GM20000 (cell line): Measurements from ENCODE around the gene VWA1.

ENCODE experiments used
- DNase-seq: peaks from one replicate; pipeline ENCODE4 v3.0.0; 2012; ENCODE audit warnings: low spot score
- TF ChIP-seq, protein P1 (sequence below): IDR thresholded peaks from 2 replicates; pipeline ENCODE4 v1.5.1; 2012; ENCODE audit warnings: mild to moderate bottlenecking, control low read depth; ENCODE audit errors: extremely low read depth, missing control alignments

Gene VWA1

DNA sequence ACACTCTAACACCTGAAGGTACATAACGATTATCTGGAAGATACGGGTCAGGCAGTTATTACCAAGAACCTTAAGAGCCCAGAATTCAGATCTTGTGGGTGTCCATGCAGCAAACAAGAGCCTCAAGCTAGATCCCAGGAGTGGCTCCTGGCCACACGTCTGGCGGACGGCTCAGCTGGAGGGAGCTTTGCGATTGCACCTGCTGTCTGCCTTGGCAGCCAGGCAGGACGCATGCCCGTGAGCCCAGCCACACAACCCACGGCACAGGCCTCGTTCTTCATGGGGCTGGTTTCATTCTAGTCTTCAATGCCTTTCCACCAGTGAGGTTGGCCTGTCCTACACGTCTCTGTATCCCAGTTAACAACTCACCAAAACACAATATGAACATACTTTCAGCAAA lies 42.1 kb upstream of the VWA1 start:
- TF ChIP-seq, protein P1, sequence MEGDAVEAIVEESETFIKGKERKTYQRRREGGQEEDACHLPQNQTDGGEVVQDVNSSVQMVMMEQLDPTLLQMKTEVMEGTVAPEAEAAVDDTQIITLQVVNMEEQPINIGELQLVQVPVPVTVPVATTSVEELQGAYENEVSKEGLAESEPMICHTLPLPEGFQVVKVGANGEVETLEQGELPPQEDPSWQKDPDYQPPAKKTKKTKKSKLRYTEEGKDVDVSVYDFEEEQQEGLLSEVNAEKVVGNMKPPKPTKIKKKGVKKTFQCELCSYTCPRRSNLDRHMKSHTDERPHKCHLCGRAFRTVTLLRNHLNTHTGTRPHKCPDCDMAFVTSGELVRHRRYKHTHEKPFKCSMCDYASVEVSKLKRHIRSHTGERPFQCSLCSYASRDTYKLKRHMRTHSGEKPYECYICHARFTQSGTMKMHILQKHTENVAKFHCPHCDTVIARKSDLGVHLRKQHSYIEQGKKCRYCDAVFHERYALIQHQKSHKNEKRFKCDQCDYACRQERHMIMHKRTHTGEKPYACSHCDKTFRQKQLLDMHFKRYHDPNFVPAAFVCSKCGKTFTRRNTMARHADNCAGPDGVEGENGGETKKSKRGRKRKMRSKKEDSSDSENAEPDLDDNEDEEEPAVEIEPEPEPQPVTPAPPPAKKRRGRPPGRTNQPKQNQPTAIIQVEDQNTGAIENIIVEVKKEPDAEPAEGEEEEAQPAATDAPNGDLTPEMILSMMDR = no peak
- no peak for DNase-seq

DNA sequence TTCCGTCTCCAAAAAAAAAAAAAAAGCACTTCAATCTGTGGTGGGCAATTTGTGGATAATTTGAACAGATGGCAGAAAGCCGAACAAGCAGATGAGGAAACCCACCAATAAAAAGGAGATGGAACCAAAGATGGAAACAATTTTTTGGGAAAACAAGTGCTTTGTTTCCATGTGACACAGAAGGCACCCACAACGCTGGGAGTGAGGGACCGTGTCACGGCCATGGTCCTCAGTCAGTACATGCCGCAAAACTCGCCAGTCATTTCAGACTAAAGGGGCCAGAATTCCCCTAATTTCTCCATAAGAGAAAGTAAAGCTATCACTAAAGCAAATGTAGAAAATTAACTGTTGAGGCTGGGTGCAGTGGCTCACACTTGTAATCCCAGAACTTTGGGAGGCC lies 41.4 kb upstream of the VWA1 start:
- DNase-seq = no peak
- TF ChIP-seq, protein P1 = no peak

DNA sequence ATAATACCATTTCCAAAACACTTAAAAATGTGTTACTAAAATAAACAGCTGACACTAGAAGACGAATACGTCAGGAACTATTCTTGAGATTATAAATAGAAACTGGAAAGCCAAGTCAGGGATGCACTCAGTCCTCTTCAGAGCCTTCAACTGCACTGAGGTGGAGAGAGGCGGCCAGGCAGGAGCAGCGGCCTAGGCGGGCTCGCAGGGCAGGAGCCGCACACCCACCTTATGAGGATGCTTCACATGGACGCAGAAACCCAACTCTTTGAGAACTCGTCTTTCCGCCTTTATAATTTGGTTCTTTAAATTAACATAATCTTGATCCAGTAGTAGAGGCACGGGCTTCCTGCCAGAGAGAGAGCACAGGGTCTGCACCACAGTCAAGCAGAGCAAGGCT lies 40.3 kb upstream of the VWA1 start:
- TF ChIP-seq, protein P1 = no peak
- no peak for DNase-seq

DNA sequence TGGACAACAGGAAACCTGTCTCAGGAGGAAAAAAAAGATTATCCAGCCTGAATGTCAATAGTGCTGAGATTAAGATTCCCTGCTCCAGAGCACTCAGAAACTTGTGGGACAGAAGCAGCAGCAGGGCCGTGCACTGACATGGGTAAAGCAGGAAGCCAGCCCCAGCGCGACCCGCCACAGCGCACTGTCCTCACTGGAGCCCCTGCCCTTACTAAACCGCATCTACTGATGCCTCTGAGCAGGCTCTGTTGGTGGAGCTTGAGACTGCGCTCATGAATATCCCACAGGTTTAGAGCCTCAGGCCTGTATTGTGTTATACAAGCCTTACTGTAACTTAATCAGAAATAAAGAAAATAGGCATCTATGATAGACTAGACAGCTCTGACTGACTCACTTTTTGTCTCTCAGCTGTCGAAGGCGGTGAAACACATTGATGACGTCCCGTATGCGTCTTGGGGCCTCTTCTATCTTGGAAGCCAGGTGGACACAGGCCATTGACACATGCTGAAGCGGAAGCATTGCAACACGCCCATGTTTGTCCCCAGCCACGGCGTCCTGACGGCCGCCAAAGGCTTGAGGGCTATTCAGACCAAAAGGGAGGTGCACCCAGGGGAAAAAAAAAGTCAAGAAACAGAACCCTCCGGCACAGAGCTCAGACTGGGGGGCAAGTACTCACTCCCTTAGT lies 37.5 kb upstream of the VWA1 start:
- no peak for DNase-seq
- TF ChIP-seq, protein P1 = no peak

DNA sequence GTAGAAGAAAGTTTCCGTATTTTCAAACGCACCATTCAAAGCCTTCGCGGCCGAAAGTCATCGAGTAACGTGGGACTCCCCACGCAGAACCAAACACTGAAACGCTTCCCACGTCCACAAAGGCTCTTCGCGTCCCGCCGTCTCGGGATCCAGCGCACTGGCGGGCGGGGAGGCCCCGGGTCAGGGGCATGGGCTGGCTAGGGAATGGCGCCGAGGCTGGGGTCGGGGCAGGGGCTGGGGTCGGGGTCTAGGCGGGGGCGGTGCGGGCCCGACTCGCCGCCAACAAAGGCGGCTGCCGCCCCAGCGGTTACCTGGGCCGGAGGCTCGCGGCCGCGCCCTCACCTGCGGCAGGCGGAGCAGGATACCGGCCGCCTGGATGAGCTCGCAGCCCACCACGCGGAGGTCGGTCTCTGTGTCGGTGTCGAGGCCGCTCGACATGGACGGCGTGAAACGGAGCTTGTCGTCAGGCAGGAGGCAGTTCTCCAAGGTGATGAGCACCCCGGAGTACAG lies 36.8 kb upstream of the VWA1 start:
- TF ChIP-seq, protein P1 = no peak
- DNase-seq = no peak

DNA sequence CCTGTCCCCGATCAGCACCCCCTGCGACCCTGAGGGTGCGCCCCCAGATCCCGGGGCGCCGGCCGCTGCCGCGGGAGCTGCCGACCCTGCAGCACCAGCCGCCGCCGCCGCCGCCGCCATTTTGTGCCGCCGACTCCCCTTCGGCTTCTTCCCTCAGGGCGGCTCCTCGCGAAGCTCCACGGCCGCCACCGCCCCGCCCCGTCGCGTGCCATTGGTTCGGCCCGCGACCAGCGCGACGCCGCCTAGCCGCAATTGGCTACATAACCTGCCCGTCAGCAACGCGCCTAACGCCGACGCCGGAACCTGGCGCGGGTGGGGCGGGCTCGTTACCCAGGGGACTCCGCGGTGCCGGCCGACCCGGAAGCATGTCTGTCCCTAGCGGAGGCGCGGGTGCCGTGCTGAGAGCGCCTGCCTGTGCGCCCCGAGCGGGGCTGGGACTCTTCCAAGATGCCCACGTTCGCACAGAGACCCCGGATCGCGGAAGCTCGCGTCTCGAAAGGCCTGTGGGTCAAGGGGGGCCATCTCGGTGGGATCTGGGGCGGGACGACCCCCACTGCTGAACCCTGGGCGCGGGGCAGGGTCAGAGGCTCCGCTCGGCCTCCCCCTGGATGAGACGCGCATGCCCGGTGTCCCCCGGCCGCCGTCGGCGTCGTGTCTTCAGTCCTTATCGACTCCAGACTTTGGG lies 36.2 kb upstream of the VWA1 start, which contains the start of gene CCNL2:
Gene CCNL2 (minus strand): TSS at position 149 of the 685 bp plus-strand sequence. CDS start 29 bp downstream, at position 120.
- DNase-seq = peak; percentile 99
- TF ChIP-seq, protein P1 = peak; percentile 11

DNA sequence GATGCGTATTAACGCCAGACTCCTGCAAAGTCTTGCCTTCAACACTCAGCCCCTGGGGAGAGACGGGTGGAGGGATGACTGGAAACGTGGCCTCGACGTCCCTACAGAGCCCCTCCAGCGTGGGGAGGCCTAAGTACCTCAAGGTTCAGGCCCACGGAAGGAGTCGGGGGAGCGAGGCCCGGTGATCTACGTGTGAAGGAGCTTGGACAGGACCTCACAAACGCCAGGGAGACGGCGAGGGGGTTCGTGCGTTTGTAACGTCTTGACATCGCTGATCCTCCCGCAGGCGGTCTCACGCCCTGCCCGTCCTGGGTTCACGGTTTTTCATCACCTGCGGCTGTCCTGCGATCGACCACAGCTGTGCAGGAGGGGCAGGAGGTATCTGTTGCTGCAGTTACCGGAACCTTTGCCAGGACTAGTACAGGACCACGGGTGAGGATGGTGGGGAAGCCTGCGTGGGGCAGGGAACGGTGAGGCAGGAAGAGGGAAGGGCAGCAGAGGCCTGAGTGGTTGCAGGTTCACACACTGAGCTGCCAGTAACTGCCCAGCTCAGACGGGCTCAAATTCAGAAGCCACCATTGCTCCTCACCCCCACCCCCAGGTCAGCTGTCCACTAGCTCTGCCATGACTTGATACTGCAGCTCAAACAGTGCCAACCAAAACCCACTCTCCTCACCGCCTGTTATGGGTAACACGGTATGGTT lies 35.5 kb upstream of the VWA1 start:
- TF ChIP-seq, protein P1 = no peak
- DNase-seq = no peak
